ENCODE data around the gene CYP11A1. TPM values are rescaled to one million over a fixed set of nuclear protein-coding genes. Genes with fewer than 3 reads are reported as not detected.

The CYP11A1 gene
- not detected for polyA plus RNA-seq

DNA sequence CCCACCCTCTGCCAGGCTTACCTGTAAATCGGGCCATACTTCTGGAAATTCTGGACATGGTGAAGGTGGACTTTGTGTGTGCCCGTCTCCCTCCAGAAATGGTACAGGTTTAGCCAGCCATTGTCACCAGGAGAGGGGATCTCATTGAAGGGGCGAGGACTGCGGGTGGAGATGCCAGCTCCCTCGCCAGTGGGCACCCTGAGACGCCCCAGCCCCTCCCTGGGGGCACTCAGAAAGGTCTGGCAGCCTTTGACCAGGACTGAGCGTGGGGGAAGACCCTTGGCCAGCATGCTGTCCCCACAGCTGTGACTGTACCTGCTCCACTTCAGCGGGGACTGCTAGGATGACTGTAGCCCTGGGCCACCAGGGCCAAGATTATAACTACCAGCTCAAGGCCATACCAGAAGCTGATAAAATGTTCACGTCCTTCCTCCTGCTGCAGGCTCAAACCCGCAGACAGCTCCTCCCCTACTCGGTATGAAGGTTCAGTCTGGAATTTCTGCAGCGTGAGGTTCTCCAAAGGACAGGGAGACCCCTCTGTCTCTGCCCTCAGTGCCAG lies at the start of gene CYP11A1:
Gene CYP11A1 (minus strand): TSS at position 351 of the 559 bp plus-strand sequence. CDS start 61 bp downstream, at position 290.
- Mint-ChIP-seq H3K27me3 (ENCODE audit: low read depth in 3 of 3) (peaks cover 4 to 19% (median 14%) of the 10 kb centered on the region in 3 donors), H3K4me3 (peak within 1 kb of the TSS in 4 of 5 donors; percentile 4 to 56 (median 20)), H3K36me3 (no peaks in the 10 kb centered on the region), H3K4me1 (peaks cover 0 to 4% of the 10 kb centered on the region in 2 donors), H3K27ac (no peak within 1 kb of the TSS), H3K9me3 (no peaks in the 10 kb centered on the region)
- no peak for DNase-seq

- DNase-seq = no peak
- Mint-ChIP-seq H3K27me3 (ENCODE audit: low read depth in 3 of 3) (peaks cover 0 to 6% (median 2%) of the 10 kb centered on the region in 3 donors), H3K27ac (peak overlapping the region in 1 of 6 donors; percentile 40), H3K4me1 (peaks cover 25 to 31% of the 10 kb centered on the region in 2 donors), H3K4me3 (no peak overlapping the region), H3K36me3 (peaks cover 5 to 20% (median 10%) of the 10 kb centered on the region in 3 donors), H3K9me3 (no peaks in the 10 kb centered on the region)
These were observed 49.8 kb upstream of the CYP11A1 start for GRCh38 chr15:74417225-74417624.

DNA sequence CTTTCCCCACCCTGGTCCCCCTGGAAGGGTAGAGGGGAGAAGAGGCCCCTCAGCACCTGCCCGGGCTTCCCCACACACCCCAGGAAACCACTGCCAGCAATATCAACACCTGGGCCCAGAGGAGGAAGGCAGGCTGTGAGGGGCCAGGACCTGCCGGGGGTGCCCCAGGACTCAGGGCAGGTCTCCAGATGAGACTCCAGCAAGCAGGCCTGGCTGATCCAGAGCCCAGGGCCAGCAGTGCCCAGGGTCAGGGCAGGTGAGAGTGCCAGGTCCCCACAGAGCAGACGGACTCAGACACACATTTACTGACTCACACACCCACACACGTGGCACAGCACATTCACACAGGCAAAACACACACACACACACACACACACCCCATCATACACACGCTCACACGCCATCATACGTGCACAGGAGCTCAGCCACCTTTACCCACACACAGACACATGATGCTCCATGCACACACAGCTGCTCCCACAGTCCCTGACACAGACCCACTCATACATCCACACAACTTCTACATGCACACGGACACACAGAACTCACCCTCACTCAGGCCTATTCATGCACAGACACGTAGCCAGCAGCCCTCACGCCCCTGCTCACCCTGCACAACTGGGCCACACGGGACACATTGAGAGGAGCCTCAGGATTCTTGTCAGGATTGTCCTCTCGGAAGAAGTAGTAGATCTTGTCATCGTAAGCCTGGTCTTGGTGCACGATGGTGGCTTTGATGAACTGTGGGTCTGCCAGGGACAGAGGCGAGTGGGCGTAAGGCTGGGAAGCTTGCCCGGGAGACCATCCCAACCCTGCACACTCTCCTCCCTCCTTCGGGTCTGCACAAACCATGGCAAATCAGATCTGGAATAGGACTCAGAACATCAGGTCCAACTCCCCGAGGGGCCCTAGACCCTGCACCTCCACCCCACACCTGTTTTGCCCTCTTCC lies 48.8 kb upstream of the CYP11A1 start:
- Mint-ChIP-seq H3K36me3 (peaks cover 5 to 20% (median 10%) of the 10 kb centered on the region in 3 donors), H3K4me3 (no peak overlapping the region), H3K4me1 (peaks cover 22 to 25% of the 10 kb centered on the region in 2 donors), H3K27ac (peak overlapping the region in 2 of 6 donors; percentile 26 to 62), H3K9me3 (no peaks in the 10 kb centered on the region), H3K27me3 (ENCODE audit: low read depth in 3 of 3) (peaks cover 0 to 6% (median 0%) of the 10 kb centered on the region in 3 donors)
- no peak for DNase-seq

GRCh38 chr15:74414603-74415338 lies 47.3 kb upstream of the CYP11A1 start:
- H3K9me3 Mint-ChIP-seq = no peaks in the 10 kb centered on the region
- H3K4me1 Mint-ChIP-seq = peaks cover 10% of the 10 kb centered on the region in 2 donors
- no peak overlapping the region for H3K27ac Mint-ChIP-seq
- H3K4me3 Mint-ChIP-seq = no peak overlapping the region
- peaks cover 0 to 4% (median 0%) of the 10 kb centered on the region in 3 donors for H3K27me3 Mint-ChIP-seq (ENCODE audit: low read depth in 3 of 3)
- H3K36me3 Mint-ChIP-seq = peaks cover 5 to 20% (median 10%) of the 10 kb centered on the region in 3 donors
- DNase-seq = no peak

DNA sequence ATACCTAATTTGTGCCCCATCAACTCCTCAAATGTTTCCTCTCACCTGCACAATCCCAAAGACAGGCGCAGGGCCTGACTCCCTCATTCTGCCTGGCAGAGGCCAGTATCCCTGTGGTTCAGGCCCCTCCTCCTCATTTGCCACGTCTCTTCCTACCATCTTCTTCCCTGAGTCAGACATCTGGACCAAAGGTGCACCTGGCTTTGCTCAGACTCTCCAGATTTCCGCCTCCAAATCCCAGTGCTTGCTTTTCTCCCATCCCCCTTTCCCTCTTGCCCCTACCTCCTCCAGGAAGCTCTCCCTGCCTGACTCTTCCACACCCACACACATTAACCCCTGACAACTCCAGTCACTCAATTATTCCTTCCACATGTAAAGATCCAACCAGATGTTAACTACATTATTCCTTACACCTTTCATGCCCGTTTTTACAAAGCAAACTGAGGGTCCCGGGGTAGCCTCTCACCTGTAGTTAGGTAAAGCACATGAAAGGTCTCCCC lies 46.7 kb upstream of the CYP11A1 start:
- no peak for DNase-seq
- Mint-ChIP-seq H3K4me1 (peaks cover 5 to 6% of the 10 kb centered on the region in 2 donors), H3K36me3 (peaks cover 5 to 20% (median 10%) of the 10 kb centered on the region in 3 donors), H3K4me3 (no peak overlapping the region), H3K27me3 (ENCODE audit: low read depth in 3 of 3) (peaks cover 0 to 4% (median 0%) of the 10 kb centered on the region in 3 donors), H3K27ac (peak overlapping the region in 1 of 6 donors; percentile 4), H3K9me3 (no peaks in the 10 kb centered on the region)

DNA sequence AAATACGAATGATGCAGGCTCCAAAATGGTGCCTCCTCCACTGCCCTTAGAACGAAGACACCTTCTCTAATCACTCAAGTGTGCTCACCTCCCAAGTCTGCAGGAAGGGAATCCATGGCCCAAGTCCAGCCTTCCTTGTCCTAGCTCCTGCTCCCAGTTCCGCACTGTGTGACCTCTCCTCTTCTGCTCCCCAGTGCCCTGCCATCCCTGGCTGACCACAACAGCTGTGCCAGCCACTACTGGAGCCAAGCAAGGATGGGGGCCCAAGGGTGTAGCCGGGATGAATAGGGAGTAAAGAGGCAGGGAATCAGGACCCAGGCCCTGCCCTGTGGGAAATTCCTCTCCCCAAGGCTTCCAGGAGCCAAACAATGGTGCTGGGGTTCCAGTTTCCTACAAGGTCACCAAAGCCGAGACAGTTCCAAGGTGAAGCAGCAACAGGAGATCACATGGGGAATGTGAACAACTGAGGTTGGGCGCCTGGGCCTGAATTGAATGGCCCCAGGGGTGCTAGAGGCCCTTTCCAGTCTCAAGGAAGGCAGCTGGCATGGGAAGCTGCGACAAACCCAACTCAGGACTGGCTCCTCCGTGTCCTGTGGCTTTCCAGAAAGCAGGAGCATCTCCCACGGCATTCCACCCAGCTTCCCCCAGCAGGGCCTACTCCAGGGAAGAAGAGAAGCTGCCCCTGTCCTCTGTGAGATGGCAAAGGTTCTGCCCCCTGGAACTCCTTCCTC lies 46.1 kb upstream of the CYP11A1 start:
- peaks cover 2 to 6% of the 10 kb centered on the region in 2 donors for H3K4me1 Mint-ChIP-seq
- peaks cover 0 to 4% (median 0%) of the 10 kb centered on the region in 3 donors for H3K27me3 Mint-ChIP-seq (ENCODE audit: low read depth in 3 of 3)
- no peak for DNase-seq
- H3K36me3 Mint-ChIP-seq = peaks cover 5 to 20% (median 10%) of the 10 kb centered on the region in 3 donors
- H3K4me3 Mint-ChIP-seq = no peak overlapping the region
- H3K27ac Mint-ChIP-seq = no peak overlapping the region
- H3K9me3 Mint-ChIP-seq = no peaks in the 10 kb centered on the region

- H3K4me1 Mint-ChIP-seq = peaks cover 2 to 9% of the 10 kb centered on the region in 2 donors
- H3K27ac Mint-ChIP-seq = no peak overlapping the region
- H3K4me3 Mint-ChIP-seq = no peak overlapping the region
- H3K27me3 Mint-ChIP-seq (ENCODE audit: low read depth in 3 of 3) = peaks cover 0 to 4% (median 0%) of the 10 kb centered on the region in 3 donors
- peaks cover 5 to 20% (median 10%) of the 10 kb centered on the region in 3 donors for H3K36me3 Mint-ChIP-seq
- H3K9me3 Mint-ChIP-seq = no peaks in the 10 kb centered on the region
- DNase-seq = no peak
These were observed 44.7 kb upstream of the CYP11A1 start for GRCh38 chr15:74412159-74412558.

DNA sequence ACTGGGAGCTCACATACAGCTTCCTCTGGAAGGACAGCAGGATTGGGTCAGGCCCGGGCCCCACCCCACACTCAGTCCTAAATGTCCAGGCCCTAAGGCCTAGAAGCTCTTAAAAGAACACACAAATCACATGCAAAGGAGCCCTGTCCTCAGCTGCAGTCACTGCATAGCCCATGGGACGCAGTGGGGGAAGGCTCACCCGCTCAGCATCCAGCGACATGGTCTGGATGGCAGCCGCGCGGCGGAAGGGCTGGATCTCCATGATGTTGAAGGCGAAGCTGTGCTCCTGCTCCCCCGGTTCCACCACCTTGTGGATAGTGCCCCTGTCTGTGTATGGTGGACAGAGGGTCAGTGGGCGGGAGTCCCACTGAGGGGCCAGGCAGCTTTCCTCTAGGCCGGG lies 44.2 kb upstream of the CYP11A1 start:
- DNase-seq = no peak
- no peaks in the 10 kb centered on the region for H3K9me3 Mint-ChIP-seq
- peaks cover 0 to 4% (median 0%) of the 10 kb centered on the region in 3 donors for H3K27me3 Mint-ChIP-seq (ENCODE audit: low read depth in 3 of 3)
- H3K36me3 Mint-ChIP-seq = peaks cover 5 to 20% (median 10%) of the 10 kb centered on the region in 3 donors
- H3K4me1 Mint-ChIP-seq = peaks cover 2 to 14% of the 10 kb centered on the region in 2 donors
- H3K4me3 Mint-ChIP-seq = no peak overlapping the region
- H3K27ac Mint-ChIP-seq = no peak overlapping the region

DNA sequence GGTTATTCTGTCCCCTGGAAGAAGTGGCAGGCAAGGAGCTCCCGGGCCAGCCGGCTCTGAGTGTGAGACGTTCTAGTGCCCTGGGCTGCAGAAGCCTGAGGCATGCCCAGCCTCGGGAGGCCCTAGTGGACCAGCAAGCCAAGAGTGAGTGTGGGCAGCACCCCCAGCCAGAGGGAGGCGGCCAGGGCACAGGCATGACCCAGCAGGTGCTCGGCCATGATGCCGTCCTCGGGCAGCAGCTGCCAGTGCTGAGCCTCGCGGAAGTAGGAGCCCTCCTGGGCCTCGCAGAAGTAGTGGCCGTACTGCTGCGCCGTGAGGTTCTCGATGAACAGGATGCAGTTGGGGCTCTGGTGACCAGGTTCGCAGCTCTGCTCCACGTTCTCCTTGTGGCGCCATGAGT lies 43.1 kb upstream of the CYP11A1 start:
- Mint-ChIP-seq H3K36me3 (peaks cover 0 to 20% (median 5%) of the 10 kb centered on the region in 3 donors), H3K4me3 (no peak overlapping the region), H3K9me3 (no peaks in the 10 kb centered on the region), H3K27ac (no peak overlapping the region), H3K4me1 (peaks cover 8 to 26% of the 10 kb centered on the region in 2 donors), H3K27me3 (ENCODE audit: low read depth in 3 of 3) (peaks cover 0 to 4% (median 0%) of the 10 kb centered on the region in 3 donors)
- DNase-seq = no peak

DNA sequence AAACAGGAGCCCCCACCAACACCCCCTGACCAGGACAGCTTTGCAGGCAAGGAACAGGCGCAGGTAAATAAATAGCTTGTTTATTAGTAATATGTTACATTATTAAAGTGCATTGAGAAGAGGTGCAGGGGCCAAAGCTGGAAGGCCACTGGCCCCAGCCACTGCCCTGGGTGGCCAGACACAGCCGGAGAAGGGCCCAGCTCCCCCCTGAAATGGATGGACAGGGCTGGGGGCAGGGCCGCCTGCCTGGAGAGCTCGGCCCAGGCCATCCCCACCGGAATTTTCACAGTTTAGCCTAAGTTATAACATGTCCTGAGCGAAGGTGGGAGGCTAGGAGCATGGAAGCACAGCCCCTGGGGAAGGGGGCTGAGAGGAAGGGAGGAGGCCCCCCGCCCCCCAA lies 41.8 kb upstream of the CYP11A1 start:
- Mint-ChIP-seq H3K36me3 (peaks cover 0 to 14% (median 4%) of the 10 kb centered on the region in 3 donors), H3K9me3 (no peaks in the 10 kb centered on the region), H3K4me1 (peaks cover 11 to 29% of the 10 kb centered on the region in 2 donors), H3K27ac (no peak overlapping the region), H3K4me3 (no peak overlapping the region), H3K27me3 (ENCODE audit: low read depth in 3 of 3) (peaks cover 0 to 3% (median 0%) of the 10 kb centered on the region in 3 donors)
- DNase-seq = no peak

DNA sequence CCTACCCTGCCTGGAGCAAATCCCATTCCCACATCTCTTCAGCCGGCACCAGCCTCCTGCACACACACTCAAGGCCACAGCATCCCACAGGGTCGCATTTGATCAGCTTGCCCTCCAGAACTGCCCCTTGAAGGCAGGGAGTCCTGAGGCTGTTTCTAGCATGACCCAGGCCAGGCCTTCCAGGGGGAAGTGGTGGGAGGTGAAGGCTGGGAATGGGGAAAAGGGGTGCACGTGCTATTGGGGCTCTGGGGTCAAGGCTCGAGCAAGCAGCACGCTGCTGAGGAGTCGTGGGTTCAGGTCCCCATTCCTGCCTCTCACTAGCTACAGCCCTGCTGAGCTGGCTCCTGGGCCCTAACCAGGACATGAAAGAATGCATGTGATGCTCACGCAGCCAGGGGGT lies 41.4 kb upstream of the CYP11A1 start:
- Mint-ChIP-seq H3K27ac (peak overlapping the region in 4 of 6 donors; percentile 11 to 86 (median 64)), H3K9me3 (no peaks in the 10 kb centered on the region), H3K27me3 (ENCODE audit: low read depth in 3 of 3) (no peaks in the 10 kb centered on the region), H3K4me1 (peaks cover 15 to 33% of the 10 kb centered on the region in 2 donors), H3K36me3 (peaks cover 0 to 11% (median 0%) of the 10 kb centered on the region in 3 donors), H3K4me3 (no peak overlapping the region)
- DNase-seq = no peak

GRCh38 chr15:74408385-74408784 lies 40.9 kb upstream of the CYP11A1 start:
- H3K4me3 Mint-ChIP-seq = no peak overlapping the region
- peaks cover 0 to 11% (median 0%) of the 10 kb centered on the region in 3 donors for H3K36me3 Mint-ChIP-seq
- no peak for DNase-seq
- H3K27ac Mint-ChIP-seq = peak overlapping the region in 4 of 6 donors; percentile 11 to 86 (median 64)
- H3K27me3 Mint-ChIP-seq (ENCODE audit: low read depth in 3 of 3) = no peaks in the 10 kb centered on the region
- H3K9me3 Mint-ChIP-seq = no peaks in the 10 kb centered on the region
- peaks cover 18 to 37% of the 10 kb centered on the region in 2 donors for H3K4me1 Mint-ChIP-seq
